Prostate gland (tissue), 2 donors: Measurements from ENCODE around the gene ELOVL1.

ENCODE experiments used
- CTCF ChIP-seq, 4 experiments: fragments of 200-600 bp in 2 of 4; fragments of 450-650 bp in 2 of 4; sonication (generic) in 2 of 4; IDR thresholded peaks; 1 replicate in 3 of 4; 2 replicates in 1 of 4; pipeline ENCODE4 v1.5.1; 2016 to 2019; ENCODE audit warnings: antibody characterized with exemption in 4 of 4, mild to moderate bottlenecking in 2 of 4, moderate library complexity in 2 of 4
- POLR2A ChIP-seq: fragments of 450-650 bp; IDR thresholded peaks from one replicate; pipeline ENCODE4 v1.6.1; 2016; ENCODE audit warnings: antibody characterized with exemption, mild to moderate bottlenecking
- POLR2AphosphoS5 ChIP-seq: sonication (generic); formaldehyde crosslinking; IDR thresholded peaks from one replicate; pipeline ENCODE4 v1.6.1; 2017; ENCODE audit warnings: antibody characterized with exemption

GRCh38 chr1:43383449-43383848 lies 15.6 kb upstream of the ELOVL1 start:
- TF ChIP-seq CTCF (IDR thresholded peaks at IDR 0.05): peak in 2 of 4 experiments; percentile 36 to 37
- TF ChIP-seq POLR2A: no peak
- peak; percentile 26 for TF ChIP-seq POLR2AphosphoS5
